CMK (cell line): ENCODE data around the gene CCDC154.
A peak's percentile ranks its signal among the peaks of the same experiment; 100 is the strongest.

Source experiments
- DNase-seq: peaks from one replicate; pipeline ENCODE4 v3.0.0-alpha.2; 2010; ENCODE audit warnings: low read depth

The CCDC154 gene

DNA sequence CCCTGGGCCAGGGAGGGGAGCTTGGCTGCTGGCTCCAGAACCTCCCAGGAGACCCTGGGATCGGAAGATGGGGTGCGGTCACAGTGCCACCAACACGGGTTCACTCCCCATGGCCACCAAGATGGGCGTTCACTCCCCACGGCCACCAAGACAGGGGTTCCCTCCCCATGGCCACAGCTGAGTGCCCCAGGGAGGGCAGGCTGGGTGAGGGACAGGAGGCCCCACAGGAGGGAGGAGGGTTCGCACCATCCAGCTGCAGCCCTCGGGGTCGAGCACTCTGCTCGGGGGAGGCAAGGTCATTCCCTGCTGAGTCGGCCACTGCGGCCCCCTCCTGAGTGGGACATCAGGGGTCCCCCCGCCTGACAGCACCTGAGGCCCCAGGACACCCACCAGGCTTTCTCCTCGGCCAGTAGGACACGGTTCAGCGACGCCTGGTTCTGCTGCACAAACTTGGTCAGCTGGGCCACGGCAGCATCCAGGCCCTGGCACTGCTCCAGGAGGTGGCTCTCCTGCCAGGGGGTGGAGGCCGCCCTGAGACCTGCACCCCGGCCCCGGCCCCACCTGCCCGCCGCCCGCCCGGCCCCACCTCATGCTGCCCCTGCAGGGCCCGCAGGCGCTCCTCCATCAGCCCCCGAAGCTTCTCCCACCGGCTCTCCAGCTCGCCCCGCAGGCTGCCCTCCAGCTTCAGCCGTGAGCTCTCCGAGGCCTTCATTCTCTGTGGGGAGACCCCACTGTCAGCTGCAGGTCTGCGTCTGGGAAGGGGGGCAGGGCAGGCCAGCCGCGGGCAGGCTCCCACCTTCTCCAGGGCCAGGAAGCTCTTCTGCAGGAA, 5.9 kb downstream of the CCDC154 start:
- no peak for DNase-seq

GRCh38 chr16:1437606-1438005, 6.8 kb downstream of the CCDC154 start:
- no peak for DNase-seq

- DNase-seq = no peak
These were observed 7.5 kb downstream of the CCDC154 start for GRCh38 chr16:1436731-1437355.

DNA sequence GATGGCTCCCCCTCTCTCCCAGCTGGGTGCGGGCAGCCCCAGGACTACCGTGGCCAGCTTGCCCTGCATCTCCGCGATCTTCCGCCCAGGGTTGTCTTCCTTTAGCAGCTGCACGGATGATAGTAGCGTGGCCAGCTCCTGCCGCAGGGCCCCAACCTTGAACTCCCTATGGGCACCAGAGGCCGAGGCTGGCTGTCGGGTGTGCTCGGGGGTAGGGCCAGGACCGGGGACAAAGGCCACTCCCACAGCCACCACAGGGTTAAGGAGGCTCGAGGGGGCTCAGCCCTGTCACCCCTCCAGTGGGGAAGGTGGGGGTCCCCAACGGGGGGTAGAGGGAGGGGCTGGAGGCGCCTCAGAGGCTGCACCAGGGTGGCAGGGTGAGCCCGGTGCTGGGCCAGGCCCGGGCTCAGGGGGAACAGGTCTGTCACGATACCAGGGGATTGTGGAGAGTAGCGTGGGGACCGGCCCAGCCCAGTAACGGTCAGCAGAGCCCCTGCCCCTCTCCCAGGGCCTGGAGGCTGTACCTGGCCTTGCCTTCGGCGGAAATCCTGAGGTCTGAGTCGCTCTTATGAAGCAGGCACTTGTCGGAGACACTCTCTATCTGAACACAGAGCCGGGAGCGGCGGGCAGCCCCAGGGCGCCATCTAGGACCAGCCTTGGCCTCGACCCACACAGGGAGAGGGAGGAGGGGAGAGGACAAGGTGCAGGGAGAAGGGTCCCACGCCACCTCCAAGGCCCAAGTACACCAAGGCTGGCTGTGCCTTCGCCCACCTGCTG, 8.2 kb downstream of the CCDC154 start:
- DNase-seq = no peak

DNA sequence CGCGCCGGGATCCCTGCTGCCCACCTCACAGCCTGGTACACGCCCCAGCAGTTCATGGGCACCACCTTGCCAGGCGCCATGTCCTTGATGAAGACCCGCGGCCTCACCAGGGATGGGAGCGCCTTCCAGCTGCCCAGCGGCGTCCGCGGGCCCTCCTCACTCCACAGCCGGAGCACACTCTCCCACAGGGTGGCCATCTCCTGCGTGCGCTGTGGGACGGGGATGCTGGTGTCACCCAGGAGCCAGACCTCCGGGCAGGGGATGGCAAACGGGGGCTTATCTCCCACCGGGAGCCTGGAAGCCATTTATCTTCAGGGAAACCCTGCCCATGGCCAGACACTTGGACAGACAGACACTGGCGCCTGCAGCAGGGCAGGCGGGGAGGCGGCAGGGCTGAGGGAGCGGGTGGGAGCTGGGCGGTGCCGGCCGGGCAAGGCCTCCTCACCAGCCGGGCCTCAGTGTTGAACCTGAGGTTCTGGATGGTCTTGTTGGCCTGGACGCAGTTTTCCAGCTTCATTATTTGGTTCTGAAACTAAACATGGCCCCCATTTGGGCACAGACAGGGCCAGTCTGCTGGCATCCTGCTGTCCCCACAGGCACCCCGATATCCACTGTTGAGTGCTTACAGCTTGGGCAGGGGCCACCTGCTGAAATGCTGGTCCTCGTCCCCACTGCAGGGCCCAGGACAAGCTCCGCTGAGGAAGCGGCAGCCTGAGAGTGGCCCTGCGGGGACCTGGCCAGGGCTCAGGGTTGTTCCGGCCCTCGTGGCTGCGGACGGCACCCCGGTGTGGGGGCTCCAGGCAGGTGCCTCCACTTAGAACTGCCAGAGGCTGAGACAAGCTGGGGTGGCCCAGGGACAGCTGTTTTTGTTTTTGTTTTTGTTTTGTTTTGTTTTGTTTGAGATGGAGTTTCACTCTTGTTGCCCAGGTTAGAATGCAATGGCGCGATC, 9.4 kb downstream of the CCDC154 start:
- DNase-seq = no peak

- no peak for DNase-seq
These were observed 10.6 kb downstream of the CCDC154 start for GRCh38 chr16:1433756-1434155.

- no peak for DNase-seq
These were observed 11.1 kb downstream of the CCDC154 start for GRCh38 chr16:1433263-1433560.

DNA sequence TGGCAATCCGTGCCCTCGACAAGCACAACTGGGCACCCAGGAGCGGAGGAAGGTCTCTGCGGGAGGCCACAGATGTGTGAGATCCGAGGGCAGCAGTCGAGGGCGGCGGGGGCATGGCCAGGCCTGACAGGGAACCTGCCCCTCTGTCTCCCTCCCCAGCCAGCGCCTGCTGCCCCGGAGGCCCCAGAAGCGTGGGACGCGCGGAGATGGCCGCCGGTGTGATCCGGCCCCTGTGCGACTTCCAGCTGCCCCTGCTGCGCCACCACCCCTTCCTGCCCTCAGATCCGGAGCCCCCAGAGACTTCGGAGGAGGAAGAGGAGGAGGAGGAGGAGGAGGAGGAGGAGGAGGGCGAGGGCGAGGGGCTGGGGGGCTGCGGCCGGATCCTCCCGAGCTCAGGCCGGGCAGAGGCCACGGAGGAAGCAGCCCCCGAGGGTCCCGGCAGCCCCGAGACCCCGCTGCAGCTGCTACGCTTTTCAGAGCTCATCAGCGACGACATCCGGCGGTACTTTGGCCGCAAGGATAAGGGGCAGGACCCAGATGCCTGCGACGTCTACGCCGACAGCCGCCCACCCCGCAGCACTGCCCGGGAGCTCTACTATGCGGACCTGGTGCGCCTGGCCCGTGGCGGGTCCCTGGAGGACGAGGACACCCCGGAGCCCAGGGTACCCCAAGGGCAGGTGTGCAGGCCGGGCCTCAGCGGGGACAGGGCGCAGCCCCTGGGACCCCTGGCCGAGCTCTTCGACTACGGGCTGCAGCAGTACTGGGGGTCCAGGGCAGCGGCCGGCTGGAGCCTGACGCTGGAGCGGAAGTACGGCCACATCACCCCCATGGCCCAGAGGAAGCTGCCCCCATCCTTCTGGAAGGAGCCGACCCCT, 11.7 kb downstream of the CCDC154 start:
- DNase-seq = peak; percentile 26

DNA sequence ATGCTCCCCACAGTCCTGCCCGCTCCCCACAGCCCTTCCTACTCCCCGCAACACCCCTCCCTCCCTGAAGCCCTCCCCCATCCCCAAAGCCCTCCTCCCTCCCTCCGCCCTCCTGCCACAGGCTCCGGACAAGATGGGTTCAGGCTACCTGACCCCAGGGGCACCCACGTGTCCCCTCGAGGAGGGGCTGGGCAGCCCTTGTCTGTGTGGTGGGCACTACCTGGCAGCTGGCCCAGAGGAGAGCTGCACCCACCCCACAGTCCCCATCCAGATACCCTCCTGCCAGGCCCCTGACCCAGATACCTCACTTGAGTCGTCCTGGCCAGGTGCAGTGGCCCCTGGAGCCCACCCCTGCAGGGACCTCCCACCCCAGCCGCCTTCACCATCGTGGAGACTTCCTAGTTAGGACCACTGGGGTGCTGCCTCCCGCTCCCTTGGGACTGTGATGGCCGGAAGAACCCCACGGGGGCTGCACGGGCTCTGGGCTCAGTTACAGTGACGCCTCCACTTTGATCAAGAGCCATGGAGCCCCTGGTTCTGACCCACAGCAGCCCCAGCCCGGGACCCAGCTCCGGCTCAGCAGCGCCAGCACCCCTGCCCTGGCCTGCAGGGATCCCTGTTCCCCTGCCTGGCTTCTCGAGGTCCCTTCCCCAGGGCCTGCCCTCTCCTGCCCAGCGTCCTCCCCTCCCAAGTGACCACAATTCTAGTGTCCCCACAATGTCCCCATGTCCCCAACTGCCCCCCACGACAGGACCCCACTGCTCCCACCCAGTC, 12.7 kb downstream of the CCDC154 start:
- DNase-seq = no peak

DNA sequence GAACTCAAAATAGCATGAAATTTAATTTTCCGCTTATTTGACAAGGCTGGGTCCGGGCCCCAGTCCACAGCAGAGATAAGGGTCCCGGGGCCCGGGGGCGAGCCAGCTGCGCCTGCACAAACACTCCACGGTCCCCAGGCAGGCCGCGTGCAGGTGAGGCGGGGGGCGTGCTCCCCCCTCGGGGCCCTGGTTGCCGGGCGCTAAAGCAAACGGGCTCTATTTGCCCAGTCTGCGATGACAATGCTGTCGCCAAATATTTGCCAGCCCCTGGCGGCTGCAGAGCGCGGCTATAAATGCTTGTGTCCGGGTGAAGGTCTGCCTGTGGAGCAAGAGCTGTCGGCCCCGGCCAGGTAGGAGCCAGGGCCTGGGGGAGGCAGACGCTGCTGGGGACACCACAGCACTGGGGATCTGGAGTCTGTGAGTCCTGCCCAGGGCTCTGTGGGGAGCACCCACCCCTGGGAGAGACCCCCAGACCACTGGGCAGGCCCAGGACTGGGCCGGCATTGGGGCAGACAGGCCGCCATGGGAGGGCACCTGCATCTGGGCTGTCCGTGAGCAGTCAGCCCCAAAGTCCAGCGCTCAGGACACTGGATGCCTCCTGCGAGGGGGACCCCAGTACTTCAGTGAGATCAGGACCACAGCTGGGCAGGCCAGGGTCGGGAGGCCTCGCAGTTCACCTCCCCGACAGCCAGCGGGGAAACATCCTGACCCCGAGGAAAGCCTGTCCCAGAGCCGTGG, 13.4 kb downstream of the CCDC154 start, which contains the start of gene PERCC1:
PERCC1 (plus strand) TSS at position 320 of the 738 bp plus-strand sequence. CDS start 1,516 bp downstream, outside the sequence.
- no peak for DNase-seq

DNA sequence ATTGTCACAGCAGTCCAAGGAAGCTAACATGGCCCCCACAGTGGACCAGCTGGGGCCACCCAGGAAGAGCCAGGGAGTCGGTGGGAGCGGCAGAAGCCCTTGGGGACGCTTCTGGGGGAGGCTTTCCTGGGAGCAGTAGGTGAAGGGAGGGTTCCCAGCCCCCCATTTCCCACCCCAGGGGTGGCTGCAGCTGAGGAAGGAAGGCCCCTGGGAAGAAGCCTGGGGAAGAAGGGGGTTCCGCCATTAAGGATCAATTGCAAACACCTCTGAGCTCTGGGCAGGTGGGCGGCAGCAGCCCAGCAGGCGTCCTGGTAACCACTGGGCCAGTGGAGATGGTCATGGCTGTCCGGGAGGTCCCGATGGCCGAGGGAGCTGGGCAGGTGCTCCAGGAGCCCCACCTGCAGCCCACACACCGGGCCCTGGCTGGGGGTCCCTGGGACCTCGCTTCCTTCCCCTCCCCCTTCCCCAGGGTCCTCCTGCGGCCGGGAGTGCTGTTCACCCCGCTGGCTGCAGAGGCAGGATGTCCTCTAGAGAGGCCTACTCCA, 14.1 kb downstream of the CCDC154 start:
- DNase-seq = no peak

DNA sequence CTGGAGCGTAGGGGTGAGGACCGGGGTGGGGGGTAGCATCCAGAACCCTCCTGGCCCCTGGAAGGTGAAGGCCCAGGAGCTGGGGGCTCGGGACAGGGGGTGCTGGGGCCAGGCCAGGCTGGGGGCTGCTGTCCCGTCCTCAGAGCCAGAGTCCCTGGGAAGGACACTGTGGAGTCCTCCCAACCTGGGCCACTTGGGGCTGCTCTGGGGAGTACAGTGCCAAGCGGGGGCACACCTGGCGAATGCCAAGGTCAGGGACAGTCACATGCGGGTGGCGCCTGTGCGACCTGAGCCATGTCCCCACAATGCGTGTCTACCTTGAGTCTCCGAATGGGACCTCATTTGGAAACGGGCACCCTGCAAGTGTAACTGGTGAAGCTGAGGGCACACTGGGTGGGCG, 14.7 kb downstream of the CCDC154 start:
- no peak for DNase-seq

DNA sequence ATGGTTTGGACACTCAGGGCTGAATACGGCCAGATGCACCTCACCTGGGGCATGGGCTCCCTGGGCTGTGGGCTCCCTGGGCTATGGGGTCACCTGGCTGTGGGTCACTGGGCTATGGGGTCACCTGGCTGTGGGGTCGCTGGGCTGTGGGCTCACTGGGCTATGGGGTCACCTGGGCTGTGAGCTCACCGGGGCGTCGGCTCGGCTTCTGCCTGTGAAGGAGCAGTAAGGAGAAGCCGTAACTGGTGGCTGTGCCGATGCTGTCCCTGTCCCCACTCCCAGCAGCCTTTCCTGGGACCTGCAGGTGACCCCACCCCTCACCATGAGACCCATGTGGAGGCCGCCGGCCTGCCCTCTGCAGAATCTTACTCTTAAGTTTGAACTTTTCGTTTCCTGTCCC, 15.3 kb downstream of the CCDC154 start:
- no peak for DNase-seq

DNA sequence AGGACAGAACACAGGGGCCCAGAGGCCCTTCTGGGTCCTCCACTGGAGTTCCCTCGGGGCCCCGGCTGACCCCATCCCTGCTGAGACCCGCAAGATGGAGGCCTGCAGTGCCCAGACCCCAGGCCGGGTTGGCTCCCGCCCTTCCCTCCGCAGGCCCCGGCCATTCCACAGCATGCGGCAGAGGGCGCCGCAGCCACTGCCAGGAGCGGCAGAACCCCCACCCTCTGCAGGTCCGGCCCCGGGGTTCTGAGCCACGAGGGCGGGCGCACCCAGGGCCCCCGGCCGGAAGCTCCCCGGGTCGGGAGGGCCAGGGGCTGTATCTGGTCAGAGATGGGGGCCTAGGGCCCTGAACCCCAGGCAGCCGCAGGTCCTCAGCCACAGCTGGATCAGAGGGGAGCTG, 15.8 kb downstream of the CCDC154 start:
- peak; percentile 22 for DNase-seq

DNA sequence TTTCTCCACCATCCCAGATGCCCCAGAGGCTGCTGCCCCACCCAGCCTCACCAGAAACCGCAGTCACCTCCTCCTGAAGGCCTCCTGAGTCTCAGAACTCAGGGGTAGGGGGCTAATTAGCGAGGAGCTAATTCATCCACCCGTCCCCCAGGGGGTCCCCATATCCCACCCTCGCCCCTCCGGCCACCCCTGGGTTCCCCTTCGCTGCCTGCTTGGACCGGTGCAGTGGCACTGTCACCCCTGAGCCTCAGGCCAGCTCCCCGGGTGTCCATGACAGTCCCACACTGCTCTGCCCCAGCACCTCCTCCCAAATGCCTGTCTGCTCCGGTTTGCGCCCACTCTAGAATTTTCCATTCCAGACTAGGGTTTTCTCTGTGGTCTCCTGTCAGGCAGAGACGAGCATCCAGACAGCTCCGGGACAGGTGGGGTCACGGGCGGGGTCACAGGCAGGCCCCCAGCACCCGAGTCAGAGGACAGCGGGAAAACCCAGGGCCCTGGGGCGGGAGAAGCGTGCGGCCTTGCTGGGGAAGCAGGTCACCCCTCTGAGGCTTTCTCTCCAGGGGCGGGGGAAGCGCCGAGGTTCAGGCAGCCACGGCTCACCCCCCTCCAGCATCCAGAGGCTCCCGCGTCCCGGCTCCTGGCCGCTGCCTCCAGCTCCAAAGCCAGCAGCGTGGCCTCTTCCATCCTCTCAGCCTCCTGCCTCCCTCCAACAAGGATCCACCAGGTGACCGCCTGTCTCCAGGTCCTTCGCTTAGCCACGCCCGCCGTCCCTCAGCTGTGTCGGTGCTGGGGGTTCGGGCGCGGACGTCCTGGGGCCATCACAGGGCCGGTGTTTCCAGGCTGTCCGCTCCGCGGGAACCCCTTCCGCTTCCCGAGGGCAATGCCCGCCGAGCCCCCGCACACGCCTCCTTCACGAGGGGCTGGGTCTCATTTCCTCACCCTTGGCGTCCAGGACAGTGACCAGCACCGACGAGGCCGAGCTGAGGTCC, 16.6 kb downstream of the CCDC154 start:
- no peak for DNase-seq

DNA sequence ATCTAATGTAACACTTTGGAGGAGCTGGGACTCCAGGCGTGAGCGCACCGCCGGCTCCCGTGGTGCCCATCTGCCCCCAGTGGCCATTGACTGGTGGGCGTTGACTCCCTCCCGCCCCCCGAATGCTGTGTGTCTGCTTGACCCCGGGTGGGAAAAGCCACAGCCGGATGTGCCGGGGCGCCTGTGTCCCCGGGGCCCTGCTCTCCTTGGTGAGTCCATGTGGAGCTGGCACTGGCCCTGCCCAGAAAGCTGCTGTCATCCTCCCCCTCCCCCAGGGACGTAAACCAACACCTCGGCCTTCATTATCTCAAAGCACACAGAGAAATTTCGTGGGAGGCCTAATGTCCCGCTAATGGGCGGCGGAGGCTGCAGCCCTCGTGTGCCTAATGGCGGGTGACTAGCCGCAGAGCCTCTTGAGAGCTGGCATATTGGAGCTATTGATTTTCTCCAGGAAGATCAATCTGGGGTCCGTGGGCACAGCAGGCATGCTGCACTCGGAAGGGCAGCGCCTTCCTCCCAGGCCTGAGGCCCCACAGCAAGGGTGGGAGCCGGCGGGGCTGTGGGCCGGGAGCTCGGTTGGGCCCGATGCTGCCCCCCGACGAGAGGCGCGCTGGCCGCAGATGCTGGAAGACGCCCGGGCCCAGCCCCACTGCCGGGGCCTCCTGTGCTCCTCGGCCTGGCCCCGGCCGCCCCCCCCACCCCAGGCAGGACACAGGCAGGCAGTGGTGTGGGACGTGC, 17.5 kb downstream of the CCDC154 start:
- DNase-seq = no peak
